Cardiac muscle cell (in vitro differentiated cells and primary cell): ENCODE measurements around the gene RNF186. TPM values are rescaled to one million over a fixed set of nuclear protein-coding genes. Genes with fewer than 3 reads are reported as not detected.

Experiments used
- DNase-seq, 2 donors: peaks; one replicate each; pipeline versions ENCODE4 v3.0.0 to v3.0.0-alpha.2; 2010 to 2017; ENCODE audit warnings: low read depth in 1 of 2, low spot score in 1 of 2
- H3K27ac ChIP-seq: fragments of 200-600 bp; sonication (generic); 2 replicates; pipeline ENCODE4 v1.5.1; 2016
- H3K27me3 ChIP-seq: fragments of 200-600 bp; sonication (generic); 2 replicates; pipeline ENCODE4 v1.6.0; 2016; ENCODE audit warnings: control low read depth
- H3K36me3 ChIP-seq: fragments of 200-600 bp; sonication (generic); 2 replicates; pipeline ENCODE4 v1.5.1; 2016; ENCODE audit warnings: control low read depth
- H3K4me1 ChIP-seq: fragments of 200-600 bp; sonication (generic); 2 replicates; pipeline ENCODE4 v1.8.1; 2017; ENCODE audit warnings: low read depth, mild to moderate bottlenecking, mixed run types
- H3K4me3 ChIP-seq: fragments of 200-600 bp; sonication (generic); 2 replicates; pipeline ENCODE4 v1.5.1; 2016; ENCODE audit warnings: mild to moderate bottlenecking
- H3K9me3 ChIP-seq: fragments of 200-600 bp; sonication (generic); 2 replicates; pipeline ENCODE4 v1.5.1; 2017; ENCODE audit warnings: low read depth, mild to moderate bottlenecking, control low read depth
- polyA plus RNA-seq: library from polyadenylated mRNA; unstranded; fragments of >200 nt; fragmentation: Nextera tagmentation; extraction: Ambion mirVana; gene quantifications from 2 replicates; pipeline ENCODE4 v1.2.1, GENCODE V29; 2016
- total RNA-seq: library from RNA; depleted of rRNA; stranded (reverse); fragments of >200 nt; gene quantifications from 2 replicates; pipeline ENCODE4 v1.2.3, GENCODE V29; 2016
- TF ChIP-seq, protein P1 (sequence below): IDR thresholded peaks from 2 replicates; pipeline ENCODE4 v1.5.1; 2012; ENCODE audit warnings: low read depth, mild to moderate bottlenecking, low read length

RNF186 gene
- total and polyA plus RNA-seq, 2 experiments from 2014 or later, result not detected

- Histone ChIP-seq H3K36me3 (no peaks in the 10 kb centered on the region), H3K4me1 (peaks cover 13% of the 10 kb centered on the region), H3K27me3 (no peaks in the 10 kb centered on the region), H3K4me3 (no peak overlapping the region), H3K9me3 (no peaks in the 10 kb centered on the region), H3K27ac (no peak overlapping the region)
- no peak for DNase-seq
- TF ChIP-seq, protein P1, sequence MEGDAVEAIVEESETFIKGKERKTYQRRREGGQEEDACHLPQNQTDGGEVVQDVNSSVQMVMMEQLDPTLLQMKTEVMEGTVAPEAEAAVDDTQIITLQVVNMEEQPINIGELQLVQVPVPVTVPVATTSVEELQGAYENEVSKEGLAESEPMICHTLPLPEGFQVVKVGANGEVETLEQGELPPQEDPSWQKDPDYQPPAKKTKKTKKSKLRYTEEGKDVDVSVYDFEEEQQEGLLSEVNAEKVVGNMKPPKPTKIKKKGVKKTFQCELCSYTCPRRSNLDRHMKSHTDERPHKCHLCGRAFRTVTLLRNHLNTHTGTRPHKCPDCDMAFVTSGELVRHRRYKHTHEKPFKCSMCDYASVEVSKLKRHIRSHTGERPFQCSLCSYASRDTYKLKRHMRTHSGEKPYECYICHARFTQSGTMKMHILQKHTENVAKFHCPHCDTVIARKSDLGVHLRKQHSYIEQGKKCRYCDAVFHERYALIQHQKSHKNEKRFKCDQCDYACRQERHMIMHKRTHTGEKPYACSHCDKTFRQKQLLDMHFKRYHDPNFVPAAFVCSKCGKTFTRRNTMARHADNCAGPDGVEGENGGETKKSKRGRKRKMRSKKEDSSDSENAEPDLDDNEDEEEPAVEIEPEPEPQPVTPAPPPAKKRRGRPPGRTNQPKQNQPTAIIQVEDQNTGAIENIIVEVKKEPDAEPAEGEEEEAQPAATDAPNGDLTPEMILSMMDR, result no peak
Observed at GRCh38 chr1:19771350-19771749, 43.7 kb downstream of the RNF186 start.

DNA sequence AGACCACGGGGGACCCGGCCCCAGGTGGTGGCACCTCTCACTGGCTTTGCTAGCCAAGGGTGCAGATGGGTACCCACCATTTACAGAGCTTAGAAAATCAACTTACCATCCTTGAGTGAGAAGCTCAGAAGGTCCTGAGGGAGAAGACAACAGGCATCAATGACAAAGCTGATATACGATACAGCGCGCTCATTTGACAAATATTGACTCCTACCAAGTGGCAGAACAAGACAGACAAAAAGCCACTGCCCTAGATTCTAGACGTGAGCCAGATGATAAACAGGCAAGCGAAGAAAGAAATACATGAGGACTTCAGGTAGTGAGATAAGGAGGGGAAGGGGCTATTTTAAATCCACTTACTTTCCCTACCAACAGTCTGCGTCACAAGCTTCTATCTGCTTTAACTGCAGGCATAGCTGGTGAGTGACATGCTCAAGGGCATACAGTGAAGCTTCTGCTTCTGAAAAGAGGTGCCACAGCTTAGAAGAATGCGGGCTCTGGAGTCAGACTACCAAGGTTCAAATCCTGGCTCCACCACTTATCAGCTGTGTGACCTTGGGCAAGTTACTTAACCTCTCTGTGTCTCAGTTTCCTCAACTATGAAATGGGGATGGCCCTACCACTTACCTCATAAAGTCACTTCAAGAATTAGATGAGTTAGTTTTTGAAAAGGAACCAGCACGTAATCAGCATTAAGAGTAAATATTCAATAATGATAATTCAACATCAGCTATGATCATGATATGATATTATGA lies 44.5 kb downstream of the RNF186 start:
- H3K9me3 ChIP-seq, result no peaks in the 10 kb centered on the region
- TF ChIP-seq, protein P1, result no peak
- H3K4me1 ChIP-seq, result peaks cover 13% of the 10 kb centered on the region
- peak in 1 of 2 donors; percentile 38 for DNase-seq
- no peaks in the 10 kb centered on the region for H3K27me3 ChIP-seq
- no peaks in the 10 kb centered on the region for H3K36me3 ChIP-seq
- no peak overlapping the region for H3K27ac ChIP-seq
- H3K4me3 ChIP-seq, result no peak overlapping the region

DNA sequence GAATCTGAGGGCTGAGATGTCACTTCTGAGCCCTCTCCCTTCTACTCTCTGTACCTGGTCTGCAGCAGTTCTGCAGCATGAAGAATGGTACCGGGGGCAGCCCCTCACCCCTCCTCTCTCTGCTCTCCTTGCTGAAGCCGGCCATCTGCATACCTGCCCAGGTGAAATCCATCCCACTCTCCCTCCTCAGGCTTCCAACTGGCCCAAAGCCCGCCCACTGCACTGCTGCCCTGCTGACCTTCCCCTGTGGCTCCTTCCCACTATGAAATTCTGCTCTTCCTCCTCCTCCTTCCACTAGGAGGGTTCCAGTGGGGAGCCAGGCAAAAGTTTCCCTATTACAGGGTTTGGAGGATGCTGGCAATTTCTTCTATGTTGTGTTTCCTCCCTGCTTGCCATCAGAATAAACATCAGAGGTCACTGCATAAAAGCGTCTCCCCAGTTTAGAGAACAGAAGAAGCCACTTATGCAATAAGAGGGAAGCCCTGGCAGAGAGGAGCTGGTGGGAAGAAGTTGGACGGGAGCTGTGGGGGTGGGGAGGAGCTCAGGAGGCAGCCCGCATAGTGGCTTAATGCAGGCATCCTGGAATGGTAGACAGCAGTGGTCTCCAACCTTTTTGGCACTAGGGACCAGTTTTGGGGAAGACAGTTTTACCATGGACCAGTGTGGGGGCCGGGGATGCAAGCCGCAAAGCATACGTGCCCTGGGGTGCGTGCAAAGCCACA lies 45.7 kb downstream of the RNF186 start:
- peak overlapping the region; percentile 30 for H3K27ac ChIP-seq
- no peaks in the 10 kb centered on the region for H3K9me3 ChIP-seq
- no peak overlapping the region for H3K4me3 ChIP-seq
- H3K27me3 ChIP-seq, result no peaks in the 10 kb centered on the region
- no peaks in the 10 kb centered on the region for H3K36me3 ChIP-seq
- no peak for DNase-seq
- peaks cover 13% of the 10 kb centered on the region for H3K4me1 ChIP-seq
- TF ChIP-seq, protein P1, result no peak

DNA sequence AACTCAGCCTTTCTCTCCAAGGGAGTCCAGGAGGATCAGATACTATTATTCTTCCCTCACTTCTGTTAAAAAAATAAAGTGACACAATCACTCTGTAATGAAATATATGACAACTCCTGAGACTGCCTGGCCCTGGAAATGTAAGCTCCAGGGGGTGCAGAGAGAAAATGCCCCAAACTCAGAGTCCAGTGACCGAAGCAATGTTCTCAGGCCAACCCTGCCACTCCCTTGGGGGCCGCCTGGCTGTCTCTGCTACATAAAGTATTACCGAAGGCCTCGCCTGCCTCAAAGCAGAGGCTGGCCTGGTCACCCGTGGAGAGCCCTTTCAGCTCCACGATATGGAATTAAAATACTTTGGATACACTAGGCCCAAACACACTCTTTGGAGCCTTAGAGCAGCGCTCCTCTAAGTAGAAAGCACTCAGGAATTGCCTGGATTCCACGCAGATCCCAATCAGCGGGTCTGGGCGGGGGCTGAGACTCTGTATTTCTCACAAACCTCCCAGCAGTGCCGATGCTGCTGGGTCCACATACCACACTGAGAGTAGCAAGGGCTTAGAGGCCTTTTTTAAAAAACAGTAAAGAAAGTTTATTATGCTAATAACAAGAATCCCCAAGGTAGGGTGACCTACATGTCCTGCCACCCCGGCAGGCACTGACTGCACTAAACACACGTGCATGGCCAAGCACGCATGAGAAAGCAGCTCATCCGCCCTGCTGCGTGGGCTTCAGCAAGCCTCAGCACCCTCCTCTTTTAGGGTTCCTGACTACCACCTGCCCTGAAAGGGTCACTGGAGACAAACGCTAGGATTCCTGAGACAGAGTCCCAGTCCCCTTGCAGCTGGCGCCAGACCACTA lies 46.5 kb downstream of the RNF186 start:
- H3K4me3 ChIP-seq, result no peak overlapping the region
- TF ChIP-seq, protein P1, result no peak
- H3K27ac ChIP-seq, result peak overlapping the region; percentile 30
- H3K36me3 ChIP-seq, result no peaks in the 10 kb centered on the region
- no peaks in the 10 kb centered on the region for H3K9me3 ChIP-seq
- peak in 1 of 2 donors; percentile 49 for DNase-seq
- H3K4me1 ChIP-seq, result peaks cover 13% of the 10 kb centered on the region
- H3K27me3 ChIP-seq, result no peaks in the 10 kb centered on the region

- Histone ChIP-seq H3K4me3 (no peak overlapping the region), H3K9me3 (no peaks in the 10 kb centered on the region), H3K27ac (no peak overlapping the region), H3K36me3 (no peaks in the 10 kb centered on the region), H3K4me1 (peaks cover 13% of the 10 kb centered on the region), H3K27me3 (peaks cover 9% of the 10 kb centered on the region)
- DNase-seq, result peak in 1 of 2 donors; percentile 91
- TF ChIP-seq, protein P1, result no peak
Observed at GRCh38 chr1:19765623-19766022, 49.5 kb downstream of the RNF186 start.
